Small intestine (tissue), 7 donors: ENCODE results near the gene FRMD4B. TPM values are rescaled to one million over a fixed set of nuclear protein-coding genes. Genes with fewer than 3 reads are reported as not detected.
"Not testable (repeated sequence)": the region's sequence is repeated elsewhere in the genome, so short reads cannot be mapped to it uniquely, and the experiment has no call there.

Source experiments
- DNase-seq, 2 donors: peaks; one replicate each; pipeline versions ENCODE4 v3.0.0 to v3.0.0-alpha.2; 2013
- FAIRE-seq: peaks from 2 replicates; lab custom pipeline; 2012; peaks lifted over from hg19 to GRCh38; lab: Jason Lieb, UNC
- H3K27ac ChIP-seq, 3 donors: one replicate each; pipeline ENCODE4 v1.5.1; 2013; ENCODE audit warnings: low read length in 2 of 3, mild to moderate bottlenecking in 2 of 3, control low read depth in 1 of 3, inconsistent platforms in 1 of 3, low read depth in 1 of 3, moderate library complexity in 1 of 3
- H3K27me3 ChIP-seq, 3 donors: one replicate each; pipeline ENCODE4 v1.6.1; 2013; ENCODE audit warnings: low read length in 3 of 3, inconsistent platforms in 1 of 3; ENCODE audit not compliant: control insufficient read depth in 3 of 3, insufficient read depth in 3 of 3
- H3K36me3 ChIP-seq, 3 donors: one replicate each; pipeline ENCODE4 v1.6.1; 2013; ENCODE audit warnings: low read length in 3 of 3, inconsistent platforms in 1 of 3, low read depth in 1 of 3, mild to moderate bottlenecking in 1 of 3, moderate library complexity in 1 of 3; ENCODE audit not compliant: control insufficient read depth in 3 of 3, insufficient read depth in 2 of 3
- H3K4me1 ChIP-seq, 3 donors: one replicate each; pipeline ENCODE4 v1.6.1; 2013; ENCODE audit warnings: low read length in 2 of 3, inconsistent platforms in 1 of 3, low read depth in 1 of 3, mild to moderate bottlenecking in 1 of 3, moderate library complexity in 1 of 3; ENCODE audit not compliant: control insufficient read depth in 3 of 3, insufficient read depth in 2 of 3
- H3K4me3 ChIP-seq, 3 donors: one replicate each; pipeline ENCODE4 v1.5.1; 2013; ENCODE audit warnings: low read length in 3 of 3, control low read depth in 1 of 3, inconsistent platforms in 1 of 3, low read depth in 1 of 3, mild to moderate bottlenecking in 1 of 3, moderate library complexity in 1 of 3
- H3K9me3 ChIP-seq, 2 donors: one replicate each; pipeline ENCODE4 v1.6.1; 2013; ENCODE audit warnings: low read depth in 1 of 2, low read length in 1 of 2; ENCODE audit not compliant: control insufficient read depth in 2 of 2, insufficient read depth in 1 of 2
- WGBS, 3 donors: extraction: QIAGEN DNeasy Blood & Tissue Kit; methylation state at CpG; one replicate each; pipeline ENCODE4 v1.1.7; 2013; 5-methylcytosine and 5-hydroxymethylcytosine counted together
- polyA plus RNA-seq, 4 donors: library from polyadenylated mRNA; stranded (reverse) in 3 of 4; unstranded in 1 of 4; fragments of 200-250 nt in 3 of 4; fragments of 120-200 nt in 1 of 4; gene quantifications; one replicate each; pipeline versions ENCODE4 v1.2.1 to v1.2.3, GENCODE V29; 2013
- donor health status: healthy with polysubstance abuse.
- donor health status: control.
- donor health status: control.
- donor health status: Bipolar disorder and iron deficiency.
- donor health status: healthy.

FRMD4B gene
- polyA plus RNA-seq, 4 donors = 5.6 to 16.3 (median 8.4) TPM

DNA sequence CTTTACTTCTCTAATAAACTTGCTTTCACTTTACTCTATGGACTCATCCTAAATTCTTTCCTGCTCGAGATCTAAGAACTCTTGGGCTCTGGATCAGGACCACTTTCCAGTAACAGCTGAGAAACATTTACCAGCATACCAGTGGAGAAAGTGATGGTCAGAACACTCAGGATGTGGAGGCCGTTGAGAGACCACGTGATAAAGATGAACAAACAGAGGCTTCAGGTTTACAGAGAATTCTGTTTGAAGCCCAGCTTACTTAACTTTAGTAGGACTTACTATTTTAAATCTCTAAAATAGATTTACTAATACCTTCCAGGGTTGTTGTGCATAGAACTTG lies 57.0 kb downstream of the FRMD4B start:
- no peak for FAIRE-seq
- H3K27me3 ChIP-seq = peaks cover 0 to 4% (median 0%) of the 10 kb centered on the region in 3 donors
- WGBS, 3 donors = 50 to 68% (median 57%) methylated on average over 3 of the region's 3 CpGs
- H3K36me3 ChIP-seq = no peaks in the 10 kb centered on the region
- H3K27ac ChIP-seq = peak overlapping the region in 1 of 3 donors; percentile 45
- no peaks in the 10 kb centered on the region for H3K4me1 ChIP-seq
- H3K9me3 ChIP-seq = peaks cover 0 to 5% of the 10 kb centered on the region in 2 donors
- DNase-seq = no peak
- no peak overlapping the region for H3K4me3 ChIP-seq

DNA sequence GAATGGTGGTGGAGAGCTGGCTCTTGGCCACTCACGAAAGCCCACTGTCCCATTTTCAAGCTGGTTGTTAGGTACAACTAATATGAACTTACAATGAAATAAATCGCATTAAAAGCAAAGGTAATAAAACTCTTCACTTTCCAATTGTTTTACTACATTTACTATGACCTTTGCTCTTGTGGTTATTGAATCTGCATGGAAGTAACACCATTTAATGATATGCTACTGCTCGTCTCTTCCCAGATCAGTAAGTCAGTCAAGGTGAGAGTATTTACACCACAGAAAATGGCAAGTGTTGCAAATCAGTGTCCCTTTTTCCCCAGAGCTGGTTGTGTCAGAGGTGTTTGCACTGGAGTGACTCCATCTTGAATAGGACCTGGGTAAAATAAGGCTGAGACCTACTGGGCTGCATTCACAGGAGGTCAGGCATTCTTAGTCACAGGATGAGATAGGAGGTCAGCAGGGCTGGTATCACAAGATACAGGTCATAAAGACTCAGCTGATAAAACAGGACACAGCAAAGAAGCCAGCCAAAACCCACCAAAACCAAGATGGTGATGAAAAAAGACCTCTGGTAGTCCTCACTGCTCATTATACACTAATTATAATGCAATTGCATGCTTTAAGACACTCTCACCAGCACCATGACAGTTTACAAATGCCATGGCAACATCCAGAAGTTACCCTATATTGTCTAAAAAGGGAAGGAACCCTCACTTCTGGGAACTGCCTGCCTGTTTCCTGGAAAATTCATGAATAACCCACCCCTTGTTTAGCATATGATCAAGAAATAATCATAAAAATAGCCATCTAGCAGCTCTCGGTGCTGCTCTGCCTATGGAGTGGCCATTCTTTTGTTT lies 57.6 kb downstream of the FRMD4B start:
- peak overlapping the region in 1 of 3 donors; percentile 45 for H3K27ac ChIP-seq
- H3K4me1 ChIP-seq = no peaks in the 10 kb centered on the region
- no peak overlapping the region for H3K4me3 ChIP-seq
- peaks cover 0 to 5% of the 10 kb centered on the region in 2 donors for H3K9me3 ChIP-seq
- 46 to 66% (median 58%) methylated on average over 4 of the region's 4 CpGs for WGBS, 3 donors
- H3K36me3 ChIP-seq = no peaks in the 10 kb centered on the region
- FAIRE-seq (no peak), DNase-seq (no peak)
- peaks cover 0 to 4% (median 0%) of the 10 kb centered on the region in 3 donors for H3K27me3 ChIP-seq

DNA sequence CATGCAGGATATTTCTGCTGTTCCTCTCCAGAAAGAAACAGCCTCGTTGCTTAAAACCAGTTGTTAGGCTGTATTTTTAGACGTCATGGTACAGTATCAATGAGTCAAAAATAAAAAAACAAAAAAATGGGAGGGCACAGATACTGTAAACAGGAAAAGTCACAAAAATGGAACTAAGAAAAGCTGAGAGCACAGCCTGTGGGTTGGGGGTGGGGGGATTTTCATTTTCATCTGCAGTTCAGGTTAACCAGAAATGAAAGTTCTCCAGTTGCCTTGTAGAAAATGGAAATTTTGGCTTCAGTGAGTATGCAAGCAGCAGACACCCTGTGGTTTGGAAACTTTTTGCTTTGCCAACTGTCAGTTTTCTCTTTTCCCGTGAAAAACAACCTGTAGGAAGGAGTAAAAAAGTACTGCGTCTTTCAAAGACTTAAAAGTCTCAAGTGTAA lies 59.0 kb downstream of the FRMD4B start:
- 41 to 80% (median 54%) methylated on average over 4 of the region's 4 CpGs for WGBS, 3 donors
- H3K27ac ChIP-seq = peak overlapping the region in 1 of 3 donors; percentile 20
- no peak for FAIRE-seq

DNA sequence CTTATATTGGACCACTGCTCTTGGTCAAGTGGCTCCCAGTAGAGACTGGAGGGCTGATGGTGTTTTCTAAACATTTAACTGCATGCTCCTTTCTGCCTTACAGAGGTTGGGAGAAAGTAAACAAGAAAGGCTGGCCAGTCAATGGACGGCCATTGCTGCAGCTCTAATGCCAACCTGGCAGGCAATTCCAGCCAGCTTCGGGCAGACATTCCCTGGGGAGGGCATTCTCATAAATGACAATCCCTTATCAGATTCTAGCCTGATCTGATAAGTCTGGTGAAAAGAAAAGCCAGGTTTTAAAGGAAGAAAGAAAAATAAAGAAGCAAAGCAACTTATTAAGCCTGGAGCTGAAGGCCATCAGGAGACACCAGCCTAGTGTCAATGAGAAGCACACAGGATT lies 60.7 kb downstream of the FRMD4B start:
- Histone ChIP-seq H3K27ac (no peak overlapping the region), H3K27me3 (no peaks in the 10 kb centered on the region), H3K36me3 (no peaks in the 10 kb centered on the region), H3K9me3 (peaks cover 0 to 5% of the 10 kb centered on the region in 2 donors), H3K4me3 (no peak overlapping the region), H3K4me1 (no peaks in the 10 kb centered on the region)
- WGBS, 3 donors = 81 to 92% (median 86%) methylated on average over 2 of the region's 2 CpGs
- FAIRE-seq = no peak
- no peak for DNase-seq

More for the DNA sequence above, 59.0 kb downstream of the FRMD4B start:
- Histone ChIP-seq H3K9me3 (peaks cover 0 to 5% of the 10 kb centered on the region in 2 donors), H3K27me3 (no peaks in the 10 kb centered on the region), H3K36me3 (no peaks in the 10 kb centered on the region), H3K4me1 (no peaks in the 10 kb centered on the region), H3K4me3 (no peak overlapping the region)
- no peak for DNase-seq

DNA sequence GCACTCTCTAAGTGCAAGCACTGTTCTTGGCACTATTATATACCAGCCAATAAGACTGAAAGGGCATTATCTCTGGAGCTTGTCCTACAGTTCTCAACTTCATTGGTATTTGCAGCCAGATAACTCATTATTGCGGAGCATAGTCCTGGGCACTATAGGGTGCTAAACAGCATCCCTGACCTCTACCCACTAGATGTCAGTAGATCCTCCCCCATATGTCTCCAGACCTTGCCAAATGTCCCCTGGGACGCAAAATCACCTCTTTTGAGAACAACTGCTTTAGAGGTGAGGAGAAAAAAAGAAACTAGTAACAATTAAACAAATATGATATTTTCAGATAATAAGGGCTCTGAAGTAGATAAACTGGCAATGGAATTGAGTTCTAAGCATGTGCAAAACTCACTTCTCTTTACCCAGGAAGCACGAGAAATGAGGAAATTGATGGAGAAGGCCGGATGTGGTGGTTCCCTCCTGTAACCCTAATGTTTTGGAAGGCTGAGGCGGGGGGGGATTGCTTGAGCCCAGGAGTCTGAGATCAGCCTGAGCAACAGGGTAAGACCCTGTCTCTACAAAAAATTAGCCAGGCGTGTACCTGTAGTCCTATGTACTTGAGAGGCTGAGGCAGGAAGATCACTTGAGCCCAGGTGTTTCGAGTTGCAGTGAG lies 61.4 kb downstream of the FRMD4B start:
- no peak for DNase-seq
- Histone ChIP-seq H3K27me3 (no peaks in the 10 kb centered on the region), H3K9me3 (peaks cover 0 to 5% of the 10 kb centered on the region in 2 donors), H3K4me1 (no peaks in the 10 kb centered on the region), H3K36me3 (no peaks in the 10 kb centered on the region), H3K27ac (peak overlapping the region in 1 of 3 donors; percentile 12), H3K4me3 (no peak overlapping the region)
- 69 to 81% (median 77%) methylated on average over 7 of the region's 7 CpGs for WGBS, 3 donors
- FAIRE-seq = no peak

DNA sequence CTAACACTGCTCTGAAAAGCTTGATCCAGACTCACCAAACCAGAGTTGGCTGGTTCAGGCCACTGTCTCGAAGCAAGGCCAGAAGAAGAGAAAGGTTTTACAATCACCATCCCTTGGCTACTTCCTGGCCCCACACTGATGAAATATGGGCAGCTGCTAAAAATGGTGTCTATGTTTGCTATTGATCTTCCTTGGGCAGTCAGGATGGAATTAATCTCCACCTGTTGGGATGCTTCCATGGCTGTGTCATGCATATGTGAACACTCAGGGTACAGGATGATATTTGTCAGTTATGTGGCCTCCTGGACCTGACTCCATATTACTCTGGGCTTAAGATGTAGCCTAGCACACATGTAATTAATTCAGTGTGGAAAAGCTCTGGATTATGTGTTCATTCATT lies 61.9 kb downstream of the FRMD4B start:
- Histone ChIP-seq H3K27me3 (no peaks in the 10 kb centered on the region), H3K36me3 (no peaks in the 10 kb centered on the region), H3K9me3 (peaks cover 0 to 5% of the 10 kb centered on the region in 2 donors), H3K4me3 (no peak overlapping the region), H3K27ac (no peak overlapping the region), H3K4me1 (no peaks in the 10 kb centered on the region)
- DNase-seq (no peak), FAIRE-seq (no peak)
- 89 to 100% (median 94%) methylated on average over 1 of the region's 1 CpG for WGBS, 3 donors

DNA sequence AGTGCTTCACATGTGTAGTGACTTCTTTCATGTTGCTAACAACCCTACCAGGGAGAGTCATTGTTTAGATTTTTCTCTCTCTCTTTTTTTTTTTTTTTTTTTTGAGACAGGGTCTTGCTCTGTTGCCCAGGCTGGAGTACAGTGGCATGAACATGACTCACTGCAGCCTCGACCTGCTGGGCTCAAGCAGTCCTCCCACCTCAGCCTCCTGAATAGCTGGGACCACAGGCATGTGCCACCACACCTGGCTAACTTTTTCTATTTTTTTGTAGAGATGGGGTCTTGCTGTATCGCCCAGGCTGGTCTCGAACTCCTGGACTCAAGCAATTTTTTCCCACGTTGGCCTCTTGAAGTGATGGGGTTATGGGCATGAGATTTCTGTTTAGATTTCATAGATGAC lies 63.4 kb downstream of the FRMD4B start:
- not testable (repeated sequence) for H3K4me1 ChIP-seq, H3K36me3 ChIP-seq, H3K27me3 ChIP-seq, H3K27ac ChIP-seq, DNase-seq, FAIRE-seq, H3K9me3 ChIP-seq, H3K4me3 ChIP-seq
- WGBS, 3 donors = 84 to 90% (median 87%) methylated on average over 4 of the region's 4 CpGs

DNA sequence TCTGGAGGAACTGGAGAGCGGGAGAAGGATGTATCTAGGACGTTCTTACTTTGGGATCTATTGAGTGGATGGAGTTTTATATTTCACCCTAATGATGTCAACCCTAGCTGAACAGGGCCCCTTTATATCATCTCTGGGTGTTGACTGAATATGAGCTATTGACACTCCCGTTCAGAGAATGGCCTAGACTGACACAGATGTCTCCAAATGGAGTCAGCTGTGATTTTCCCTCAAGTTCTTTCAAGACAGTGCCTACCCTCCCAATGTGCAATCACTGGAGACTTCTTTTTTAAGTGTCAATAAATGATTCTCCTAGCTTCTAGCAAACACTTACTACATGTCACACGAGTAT lies 63.8 kb downstream of the FRMD4B start:
- no peak overlapping the region for H3K4me3 ChIP-seq
- no peaks in the 10 kb centered on the region for H3K4me1 ChIP-seq
- no peak for DNase-seq
- H3K9me3 ChIP-seq = no peaks in the 10 kb centered on the region
- no peak for FAIRE-seq
- 83 to 86% (median 85%) methylated on average over 4 of the region's 4 CpGs for WGBS, 3 donors
- H3K27ac ChIP-seq = no peak overlapping the region
- no peaks in the 10 kb centered on the region for H3K36me3 ChIP-seq
- no peaks in the 10 kb centered on the region for H3K27me3 ChIP-seq
